Measurements from ENCODE around the gene ZNF397. TPM values are rescaled to one million over a fixed set of nuclear protein-coding genes. Genes with fewer than 3 reads are reported as not detected.

ZNF397 gene
- total RNA-seq, 3 donors from 2014 or later (not counting 1 experiment from before 2014, with no cell fraction given), result 8.7 to 15.6 (median 13.9) TPM

DNA sequence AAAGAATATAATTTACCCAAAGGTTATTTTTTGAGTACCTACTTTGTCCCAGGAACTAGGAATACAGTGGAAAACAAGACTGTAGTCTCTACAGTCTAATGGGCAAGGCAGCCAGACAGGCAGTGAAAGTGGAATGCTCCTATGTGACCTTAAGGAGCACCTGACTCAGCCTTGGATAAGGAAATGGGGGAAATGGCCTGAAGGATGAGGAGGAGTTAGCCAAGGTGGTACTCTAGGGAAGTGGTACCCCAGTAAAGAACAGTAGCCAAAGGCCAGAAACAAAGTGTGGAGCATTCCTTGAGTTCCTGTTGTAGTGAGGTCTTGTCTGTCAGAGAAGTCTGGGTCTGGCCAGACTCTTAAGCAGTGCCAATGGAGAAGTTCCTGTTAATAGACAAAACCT, 6.0 kb downstream of the ZNF397 start:
- Mint-ChIP-seq H3K9me3 (no peaks in the 10 kb centered on the region), H3K27ac (peak overlapping the region in 1 of 2 donors; percentile 14), H3K27me3 (ENCODE audit: low read depth in 2 of 2) (no peaks in the 10 kb centered on the region), H3K4me3 (no peak overlapping the region), H3K4me1 (peaks cover 14 to 22% of the 10 kb centered on the region in 2 donors), H3K36me3 (peaks cover 37% of the 10 kb centered on the region)
- TF ChIP-seq, protein P1, sequence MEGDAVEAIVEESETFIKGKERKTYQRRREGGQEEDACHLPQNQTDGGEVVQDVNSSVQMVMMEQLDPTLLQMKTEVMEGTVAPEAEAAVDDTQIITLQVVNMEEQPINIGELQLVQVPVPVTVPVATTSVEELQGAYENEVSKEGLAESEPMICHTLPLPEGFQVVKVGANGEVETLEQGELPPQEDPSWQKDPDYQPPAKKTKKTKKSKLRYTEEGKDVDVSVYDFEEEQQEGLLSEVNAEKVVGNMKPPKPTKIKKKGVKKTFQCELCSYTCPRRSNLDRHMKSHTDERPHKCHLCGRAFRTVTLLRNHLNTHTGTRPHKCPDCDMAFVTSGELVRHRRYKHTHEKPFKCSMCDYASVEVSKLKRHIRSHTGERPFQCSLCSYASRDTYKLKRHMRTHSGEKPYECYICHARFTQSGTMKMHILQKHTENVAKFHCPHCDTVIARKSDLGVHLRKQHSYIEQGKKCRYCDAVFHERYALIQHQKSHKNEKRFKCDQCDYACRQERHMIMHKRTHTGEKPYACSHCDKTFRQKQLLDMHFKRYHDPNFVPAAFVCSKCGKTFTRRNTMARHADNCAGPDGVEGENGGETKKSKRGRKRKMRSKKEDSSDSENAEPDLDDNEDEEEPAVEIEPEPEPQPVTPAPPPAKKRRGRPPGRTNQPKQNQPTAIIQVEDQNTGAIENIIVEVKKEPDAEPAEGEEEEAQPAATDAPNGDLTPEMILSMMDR (IDR thresholded peaks at IDR 0.05), result no peak
- Histone ChIP-seq H3K27ac (ENCODE audit: low read length) (no peak overlapping the region), H3K4me3 (ENCODE audit: low read length) (no peak overlapping the region), H3K4me1 (ENCODE audit: control insufficient read depth, insufficient read depth, low read length) (no peaks in the 10 kb centered on the region), H3K27me3 (ENCODE audit: control insufficient read depth, insufficient read depth, low read length) (no peaks in the 10 kb centered on the region), H3K36me3 (ENCODE audit: control insufficient read depth, insufficient read depth, low read length) (peaks cover 57% of the 10 kb centered on the region), H3K9me3 (ENCODE audit: control insufficient read depth, insufficient read depth, low read length) (no peaks in the 10 kb centered on the region)
- no peak for DNase-seq
- intact Hi-C loops (cut with micrococcal nuclease), result loop anchor here (10.0 kb wide), 1 partner anchor 248 kb away; the partner anchor contains the start of gene INO80C
- ATAC-seq, result no peak

DNA sequence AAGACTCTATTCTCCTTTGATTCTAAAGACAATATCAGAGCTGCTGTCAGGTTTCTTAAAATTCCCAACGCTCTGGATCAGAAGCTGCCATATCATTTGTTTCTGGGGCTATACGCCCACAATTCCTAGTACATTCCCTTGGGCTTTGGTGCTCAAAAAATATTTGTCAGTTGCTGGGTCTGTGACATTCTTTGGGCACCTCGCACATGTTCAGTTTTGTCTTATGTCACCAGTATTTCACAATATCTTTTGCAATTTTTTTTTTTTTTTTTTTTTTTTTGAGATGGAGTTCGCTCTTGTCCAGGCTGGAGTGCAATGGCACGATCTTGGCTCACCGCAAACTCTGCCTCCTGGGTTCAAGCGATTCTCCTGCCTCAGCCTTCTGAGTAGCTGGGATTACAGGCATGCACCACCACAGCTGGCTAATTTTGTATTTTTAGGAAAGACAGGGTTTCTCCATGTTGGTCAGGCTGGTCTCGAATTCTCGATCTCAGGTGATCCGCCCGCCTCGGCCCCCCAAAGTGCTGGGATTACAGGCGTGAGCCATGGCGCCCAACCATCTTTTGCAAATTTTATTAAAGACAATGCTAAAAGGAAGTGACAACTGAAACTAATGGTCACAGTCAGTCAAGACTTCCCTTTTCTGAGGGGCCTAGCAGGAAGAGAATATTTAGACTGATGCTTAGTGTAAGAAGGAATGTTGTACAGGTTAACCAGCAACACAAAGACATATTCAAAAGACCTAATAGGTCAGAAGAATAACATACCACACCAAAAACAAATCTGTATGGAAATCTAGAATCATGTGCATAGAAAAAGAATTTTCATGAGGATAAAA, 6.8 kb downstream of the ZNF397 start:
- Mint-ChIP-seq H3K36me3 (peaks cover 37% of the 10 kb centered on the region), H3K4me3 (no peak overlapping the region), H3K27me3 (ENCODE audit: low read depth in 2 of 2) (no peaks in the 10 kb centered on the region), H3K9me3 (no peaks in the 10 kb centered on the region), H3K4me1 (peaks cover 11 to 18% of the 10 kb centered on the region in 2 donors), H3K27ac (no peak overlapping the region)
- DNase-seq, result no peak
- TF ChIP-seq, protein P1 (IDR thresholded peaks at IDR 0.05), result no peak
- H3K9me3 ChIP-seq (ENCODE audit: control insufficient read depth, insufficient read depth, low read length), result no peaks in the 10 kb centered on the region
- H3K27me3 ChIP-seq (ENCODE audit: control insufficient read depth, insufficient read depth, low read length), result no peaks in the 10 kb centered on the region
- H3K36me3 ChIP-seq (ENCODE audit: control insufficient read depth, insufficient read depth, low read length), result peaks cover 57% of the 10 kb centered on the region
- no peaks in the 10 kb centered on the region for H3K4me1 ChIP-seq (ENCODE audit: control insufficient read depth, insufficient read depth, low read length)
- intact Hi-C loops (cut with micrococcal nuclease), result loop anchor here (10.0 kb wide), 1 partner anchor 247 kb away; the partner anchor contains the start of gene INO80C
- no peak overlapping the region for H3K4me3 ChIP-seq (ENCODE audit: low read length)
- WGBS (ENCODE audit: insufficient coverage), result 92% methylated on average over 14 of the region's 14 CpGs
- ATAC-seq, result no peak
- no peak overlapping the region for H3K27ac ChIP-seq (ENCODE audit: low read length)

DNA sequence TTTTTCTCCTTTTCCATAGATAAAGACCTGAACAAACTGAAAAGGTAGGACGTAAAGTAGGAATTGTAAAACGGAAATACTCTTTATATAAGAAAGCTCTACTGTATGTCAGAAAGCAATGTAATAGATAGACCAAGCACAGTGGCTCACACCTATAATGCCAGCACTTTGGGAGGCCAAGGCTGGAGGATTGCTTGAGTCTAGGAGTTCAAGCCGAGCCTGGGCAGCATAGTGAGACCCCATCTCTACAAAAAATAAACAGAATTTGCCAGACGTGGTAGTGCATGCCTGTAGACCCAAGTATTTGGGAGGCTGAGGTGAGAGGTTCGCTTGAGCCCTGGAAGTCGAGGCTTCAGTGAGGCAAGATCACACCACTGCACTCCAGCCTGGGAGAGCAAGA, 7.6 kb downstream of the ZNF397 start:
- no peaks in the 10 kb centered on the region for H3K4me1 ChIP-seq (ENCODE audit: control insufficient read depth, insufficient read depth, low read length)
- intact Hi-C loops (cut with micrococcal nuclease), result loop anchor here (10.0 kb wide), 1 partner anchor 246 kb away; the partner anchor contains the start of gene INO80C

More for the DNA sequence above, 7.6 kb downstream of the ZNF397 start:
- Histone ChIP-seq H3K27me3 (ENCODE audit: control insufficient read depth, insufficient read depth, low read length) (no peaks in the 10 kb centered on the region), H3K4me3 (ENCODE audit: low read length) (no peak overlapping the region), H3K36me3 (ENCODE audit: control insufficient read depth, insufficient read depth, low read length) (peaks cover 55% of the 10 kb centered on the region), H3K27ac (ENCODE audit: low read length) (no peak overlapping the region), H3K9me3 (ENCODE audit: control insufficient read depth, insufficient read depth, low read length) (peaks cover 3% of the 10 kb centered on the region)
- H3K9me3 Mint-ChIP-seq, result peaks cover 0 to under 1% of the 10 kb centered on the region in 2 donors
- ATAC-seq (no peak), DNase-seq (no peak)
- 100% methylated on average over 4 of the region's 6 CpGs for WGBS (ENCODE audit: insufficient coverage)
- peaks cover 9 to 15% of the 10 kb centered on the region in 2 donors for H3K4me1 Mint-ChIP-seq
- peaks cover 41% of the 10 kb centered on the region for H3K36me3 Mint-ChIP-seq
- no peak overlapping the region for H3K4me3 Mint-ChIP-seq
- H3K27me3 Mint-ChIP-seq (ENCODE audit: low read depth in 2 of 2), result no peaks in the 10 kb centered on the region
- no peak overlapping the region for H3K27ac Mint-ChIP-seq
- TF ChIP-seq, protein P1 (IDR thresholded peaks at IDR 0.05), result no peak
